Measurements from ENCODE around the gene PCDHGA1.

Gene PCDHGA1

GRCh38 chr5:141519605-141520565, 189.6 kb downstream of the PCDHGA1 start:
- peaks cover 82% of the 10 kb centered on the region for H3K36me3 ChIP-seq (ENCODE audit: insufficient read depth, low read length)
- no peak overlapping the region for H3K4me3 ChIP-seq (ENCODE audit: low read length)
- 90% methylated on average over 1 of the region's 3 CpGs for WGBS
- no peak overlapping the region for H3K27ac ChIP-seq (ENCODE audit: low read depth, low read length)
- H3K9me3 ChIP-seq (ENCODE audit: insufficient read depth, low read depth, low read length): no peaks in the 10 kb centered on the region
- H3K9ac ChIP-seq (ENCODE audit: low read depth, low read length): no peak overlapping the region
- no peaks in the 10 kb centered on the region for H3K27me3 ChIP-seq (ENCODE audit: insufficient read depth, low read length)
- peaks cover 26% of the 10 kb centered on the region for H3K4me1 ChIP-seq (ENCODE audit: insufficient read depth, low read length)

GRCh38 chr5:141521244-141521781, 191.0 kb downstream of the PCDHGA1 start:
- H3K27ac ChIP-seq (ENCODE audit: low read depth, low read length): peak overlapping the region; percentile 50
- no peaks in the 10 kb centered on the region for H3K9me3 ChIP-seq (ENCODE audit: insufficient read depth, low read depth, low read length)
- peaks cover 26% of the 10 kb centered on the region for H3K4me1 ChIP-seq (ENCODE audit: insufficient read depth, low read length)
- WGBS: 68% methylated on average over 2 of the region's 2 CpGs
- no peaks in the 10 kb centered on the region for H3K27me3 ChIP-seq (ENCODE audit: insufficient read depth, low read length)
- H3K4me3 ChIP-seq (ENCODE audit: low read length): no peak overlapping the region
- H3K9ac ChIP-seq (ENCODE audit: low read depth, low read length): no peak overlapping the region; the same call in 1 of the 2 replicates
- peaks cover 83% of the 10 kb centered on the region for H3K36me3 ChIP-seq (ENCODE audit: insufficient read depth, low read length)

GRCh38 chr5:141522301-141522700, 192.0 kb downstream of the PCDHGA1 start:
- Histone ChIP-seq H3K9me3 (ENCODE audit: insufficient read depth, low read depth, low read length) (no peaks in the 10 kb centered on the region), H3K27me3 (ENCODE audit: insufficient read depth, low read length) (no peaks in the 10 kb centered on the region), H3K4me3 (ENCODE audit: low read length) (no peak overlapping the region), H3K9ac (ENCODE audit: low read depth, low read length) (no peak overlapping the region), H3K4me1 (ENCODE audit: insufficient read depth, low read length) (peaks cover 26% of the 10 kb centered on the region), H3K27ac (ENCODE audit: low read depth, low read length) (no peak overlapping the region), H3K36me3 (ENCODE audit: insufficient read depth, low read length) (peaks cover 82% of the 10 kb centered on the region)
- 100% methylated on average over 2 of the region's 2 CpGs for WGBS

DNA sequence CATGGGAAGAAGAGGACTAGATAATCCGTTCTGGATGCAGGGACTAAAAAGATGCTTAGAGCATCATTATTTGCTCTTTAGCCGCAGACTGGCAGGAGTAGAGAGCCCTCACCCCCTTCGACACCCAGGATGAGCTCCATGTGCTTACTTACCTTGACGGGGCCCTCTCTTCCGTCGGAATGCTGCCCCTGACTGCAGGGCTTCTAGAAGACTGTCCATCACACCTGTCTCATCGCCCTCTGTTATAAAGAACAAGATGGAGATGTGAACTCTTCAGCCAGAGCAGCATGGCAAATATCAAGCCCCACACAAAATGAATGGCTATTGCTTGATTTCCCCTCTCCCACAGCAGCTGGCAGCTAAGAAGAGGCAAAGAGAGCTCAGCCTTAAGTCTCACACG, 193.7 kb downstream of the PCDHGA1 start:
- WGBS: 94% methylated on average over 8 of the region's 8 CpGs
- Histone ChIP-seq H3K9me3 (ENCODE audit: insufficient read depth, low read depth, low read length) (no peaks in the 10 kb centered on the region), H3K9ac (ENCODE audit: low read depth, low read length) (no peak overlapping the region), H3K27me3 (ENCODE audit: insufficient read depth, low read length) (no peaks in the 10 kb centered on the region), H3K4me1 (ENCODE audit: insufficient read depth, low read length) (peaks cover 26% of the 10 kb centered on the region), H3K4me3 (ENCODE audit: low read length) (no peak overlapping the region), H3K27ac (ENCODE audit: low read depth, low read length) (peak overlapping the region; percentile 19; the same call in 1 of the 2 replicates), H3K36me3 (ENCODE audit: insufficient read depth, low read length) (peaks cover 83% of the 10 kb centered on the region)

GRCh38 chr5:141524604-141525597, 194.6 kb downstream of the PCDHGA1 start:
- Histone ChIP-seq H3K4me3 (ENCODE audit: low read length) (no peak overlapping the region), H3K27me3 (ENCODE audit: insufficient read depth, low read length) (no peaks in the 10 kb centered on the region), H3K9me3 (ENCODE audit: insufficient read depth, low read depth, low read length) (no peaks in the 10 kb centered on the region), H3K9ac (ENCODE audit: low read depth, low read length) (no peak overlapping the region), H3K36me3 (ENCODE audit: insufficient read depth, low read length) (peaks cover 81% of the 10 kb centered on the region), H3K4me1 (ENCODE audit: insufficient read depth, low read length) (peaks cover 26% of the 10 kb centered on the region), H3K27ac (ENCODE audit: low read depth, low read length) (peak overlapping the region; percentile 34)
- 26% methylated on average over 10 of the region's 12 CpGs for WGBS

GRCh38 chr5:141525653-141526052, 195.3 kb downstream of the PCDHGA1 start:
- H3K27ac ChIP-seq (ENCODE audit: low read depth, low read length): no peak overlapping the region
- peaks cover 75% of the 10 kb centered on the region for H3K36me3 ChIP-seq (ENCODE audit: insufficient read depth, low read length)
- H3K9me3 ChIP-seq (ENCODE audit: insufficient read depth, low read depth, low read length): no peaks in the 10 kb centered on the region
- no peak overlapping the region for H3K4me3 ChIP-seq (ENCODE audit: low read length)
- peaks cover 26% of the 10 kb centered on the region for H3K4me1 ChIP-seq (ENCODE audit: insufficient read depth, low read length)
- 90% methylated on average over 7 of the region's 7 CpGs for WGBS
- H3K9ac ChIP-seq (ENCODE audit: low read depth, low read length): no peak overlapping the region
- H3K27me3 ChIP-seq (ENCODE audit: insufficient read depth, low read length): no peaks in the 10 kb centered on the region

GRCh38 chr5:141527426-141527825, 197.1 kb downstream of the PCDHGA1 start:
- Histone ChIP-seq H3K27me3 (ENCODE audit: insufficient read depth, low read length) (no peaks in the 10 kb centered on the region), H3K27ac (ENCODE audit: low read depth, low read length) (no peak overlapping the region), H3K36me3 (ENCODE audit: insufficient read depth, low read length) (peaks cover 68% of the 10 kb centered on the region), H3K9me3 (ENCODE audit: insufficient read depth, low read depth, low read length) (no peaks in the 10 kb centered on the region), H3K9ac (ENCODE audit: low read depth, low read length) (no peak overlapping the region), H3K4me1 (ENCODE audit: insufficient read depth, low read length) (peaks cover 17% of the 10 kb centered on the region), H3K4me3 (ENCODE audit: low read length) (no peak overlapping the region)
- 91% methylated on average over 1 of the region's 1 CpG for WGBS

GRCh38 chr5:141528291-141528984, 198.1 kb downstream of the PCDHGA1 start:
- H3K36me3 ChIP-seq (ENCODE audit: insufficient read depth, low read length): peaks cover 68% of the 10 kb centered on the region

DNA sequence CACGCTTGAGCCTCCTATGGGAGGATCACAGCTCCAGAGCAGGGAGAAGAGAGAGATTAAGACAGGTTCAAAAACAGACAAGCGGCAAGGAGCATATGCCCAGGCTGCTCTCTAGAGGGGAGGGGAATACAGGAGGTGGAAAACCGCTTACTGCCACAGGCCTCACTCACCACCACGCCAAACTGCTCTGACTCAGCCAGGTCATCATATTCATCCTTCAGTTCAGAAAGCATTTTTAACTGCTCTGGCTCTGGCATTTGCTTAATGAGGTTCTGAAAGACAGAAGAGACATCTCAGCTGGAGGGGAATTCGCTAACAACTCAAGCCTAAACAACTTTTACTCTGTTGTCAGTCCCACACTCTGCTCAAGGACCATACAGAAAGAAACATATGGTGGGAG, 198.7 kb downstream of the PCDHGA1 start:
- Histone ChIP-seq H3K27ac (ENCODE audit: low read depth, low read length) (no peak overlapping the region), H3K4me1 (ENCODE audit: insufficient read depth, low read length) (peaks cover 15% of the 10 kb centered on the region), H3K9ac (ENCODE audit: low read depth, low read length) (no peak overlapping the region), H3K36me3 (ENCODE audit: insufficient read depth, low read length) (peaks cover 68% of the 10 kb centered on the region), H3K27me3 (ENCODE audit: insufficient read depth, low read length) (no peaks in the 10 kb centered on the region), H3K4me3 (ENCODE audit: low read length) (no peak overlapping the region), H3K9me3 (ENCODE audit: insufficient read depth, low read depth, low read length) (no peaks in the 10 kb centered on the region)
- 83% methylated on average over 5 of the region's 5 CpGs for WGBS

More at GRCh38 chr5:141528291-141528984, 198.1 kb downstream of the PCDHGA1 start:
- H3K4me1 ChIP-seq (ENCODE audit: insufficient read depth, low read length): peaks cover 16% of the 10 kb centered on the region
- 96% methylated on average over 11 of the region's 11 CpGs for WGBS
- H3K9ac ChIP-seq (ENCODE audit: low read depth, low read length): no peak overlapping the region
- H3K4me3 ChIP-seq (ENCODE audit: low read length): no peak overlapping the region
- no peaks in the 10 kb centered on the region for H3K27me3 ChIP-seq (ENCODE audit: insufficient read depth, low read length)
- no peak overlapping the region for H3K27ac ChIP-seq (ENCODE audit: low read depth, low read length)
- H3K9me3 ChIP-seq (ENCODE audit: insufficient read depth, low read depth, low read length): no peaks in the 10 kb centered on the region

- H3K27me3 ChIP-seq (ENCODE audit: insufficient read depth, low read length): no peaks in the 10 kb centered on the region
- H3K36me3 ChIP-seq (ENCODE audit: insufficient read depth, low read length): peaks cover 73% of the 10 kb centered on the region
- no peak overlapping the region for H3K4me3 ChIP-seq (ENCODE audit: low read length)
- no peak overlapping the region for H3K27ac ChIP-seq (ENCODE audit: low read depth, low read length)
- H3K4me1 ChIP-seq (ENCODE audit: insufficient read depth, low read length): peaks cover 9% of the 10 kb centered on the region; the same call in 1 of the 2 replicates
- no peak overlapping the region for H3K9ac ChIP-seq (ENCODE audit: low read depth, low read length)
- 94% methylated on average over 7 of the region's 7 CpGs for WGBS
- no peaks in the 10 kb centered on the region for H3K9me3 ChIP-seq (ENCODE audit: insufficient read depth, low read depth, low read length)
Measured at GRCh38 chr5:141529873-141530272, 199.6 kb downstream of the PCDHGA1 start.

All from HUES64 (cell line).